HFF-Myc (cell line): ENCODE measurements around the gene QSER1.

Source experiments
- DNase-seq: peaks from one replicate; pipeline ENCODE4 v3.0.0-alpha.2; 2011; ENCODE audit warnings: low read depth; ENCODE audit errors: extremely low read depth
- H3K4me3 ChIP-seq: replicated peaks from 2 replicates; pipeline ENCODE4 v1.5.1; 2011; ENCODE audit warnings: low read depth, mild to moderate bottlenecking, control low read depth, low read length
- CTCF ChIP-seq: IDR thresholded peaks from 2 replicates; pipeline ENCODE4 v1.5.1; 2012; ENCODE audit warnings: mild to moderate bottlenecking, low read depth, low read length, control low read depth; ENCODE audit errors: missing control alignments

The QSER1 gene

GRCh38 chr11:32890843-32891656, 1.6 kb upstream of the QSER1 start:
- no peak overlapping the region for H3K4me3 ChIP-seq
- DNase-seq = no peak
- TF ChIP-seq CTCF = no peak

- no peak for TF ChIP-seq CTCF
- peak overlapping the region; percentile 89 for H3K4me3 ChIP-seq
These were observed 805 bp upstream of the QSER1 start for GRCh38 chr11:32891657-32892354.

GRCh38 chr11:32893093-32893342, 407 bp downstream of the QSER1 start:
- no peak for DNase-seq
- no peak for TF ChIP-seq CTCF
- H3K4me3 ChIP-seq = peak overlapping the region; percentile 89

More at GRCh38 chr11:32891657-32892354, 805 bp upstream of the QSER1 start:
- no peak for DNase-seq

GRCh38 chr11:32893343-32894148, 935 bp downstream of the QSER1 start:
- peak; percentile 48 for TF ChIP-seq CTCF
- peak overlapping the region; percentile 89 for H3K4me3 ChIP-seq
- no peak for DNase-seq

GRCh38 chr11:32894149-32894827, 1.7 kb downstream of the QSER1 start:
- peak overlapping the region; percentile 89 for H3K4me3 ChIP-seq
- TF ChIP-seq CTCF = no peak
- peak; percentile 61 for DNase-seq

GRCh38 chr11:32894921-32895320, 2.3 kb downstream of the QSER1 start:
- DNase-seq = no peak
- no peak for TF ChIP-seq CTCF
- peak overlapping the region; percentile 89 for H3K4me3 ChIP-seq
